ENCODE results near the gene TFAM.

Gene TFAM

DNA sequence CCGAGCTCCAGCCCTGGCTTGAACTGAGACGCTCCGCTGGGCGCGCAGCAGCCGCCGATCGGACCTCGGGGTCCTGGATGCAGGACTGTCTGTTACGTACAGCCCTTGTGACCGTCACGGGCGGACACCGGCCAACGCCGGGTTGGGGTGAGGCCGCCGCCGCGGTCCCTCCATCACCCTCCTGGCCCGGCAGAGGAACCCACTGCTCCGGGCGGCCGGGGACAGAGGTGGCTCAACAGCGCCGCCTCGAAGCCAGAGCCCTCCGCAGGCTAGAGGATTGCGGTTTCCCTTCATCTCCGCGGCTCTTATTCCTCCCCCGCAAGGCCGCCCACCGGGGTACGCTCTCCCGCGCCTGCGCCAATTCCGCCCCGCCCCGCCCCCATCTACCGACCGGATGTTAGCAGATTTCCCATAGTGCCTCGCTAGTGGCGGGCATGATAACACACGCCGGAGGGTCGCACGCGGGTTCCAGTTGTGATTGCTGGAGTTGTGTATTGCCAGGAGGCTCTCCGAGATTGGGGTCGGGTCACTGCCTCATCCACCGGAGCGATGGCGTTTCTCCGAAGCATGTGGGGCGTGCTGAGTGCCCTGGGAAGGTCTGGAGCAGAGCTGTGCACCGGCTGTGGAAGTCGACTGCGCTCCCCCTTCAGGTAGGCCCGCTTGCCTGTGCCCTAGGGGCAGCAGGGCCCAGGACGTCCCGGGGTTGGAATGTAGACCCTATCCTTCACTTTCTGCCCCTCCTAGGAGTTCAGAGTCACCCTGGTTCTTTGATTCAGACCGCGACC, at the start of gene TFAM:
Gene TFAM (plus strand): TSS at position 412 of the 785 bp plus-strand sequence. CDS start 138 bp downstream, at position 550.
- DNase-seq, result peak; percentile 98

DNA sequence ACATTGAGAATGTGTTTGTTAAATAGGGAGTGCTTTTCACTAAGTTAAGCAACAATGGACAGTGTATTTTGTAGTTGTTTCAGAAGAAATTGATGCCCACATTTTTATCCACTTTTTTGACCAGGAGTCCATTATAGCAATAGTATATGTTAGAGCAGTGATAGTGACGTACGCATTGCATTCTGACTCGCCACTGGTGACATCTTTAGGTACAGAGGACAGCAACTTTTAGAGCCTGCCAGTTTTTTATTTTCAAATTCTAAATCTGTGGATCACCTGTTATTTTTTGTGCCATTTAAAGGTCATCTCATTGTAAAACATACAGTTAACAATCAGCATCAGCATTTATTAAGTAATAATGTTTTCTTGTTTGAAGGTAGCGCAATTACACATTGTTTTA, 49.0 kb upstream of the TFAM start:
- no peak for DNase-seq

DNA sequence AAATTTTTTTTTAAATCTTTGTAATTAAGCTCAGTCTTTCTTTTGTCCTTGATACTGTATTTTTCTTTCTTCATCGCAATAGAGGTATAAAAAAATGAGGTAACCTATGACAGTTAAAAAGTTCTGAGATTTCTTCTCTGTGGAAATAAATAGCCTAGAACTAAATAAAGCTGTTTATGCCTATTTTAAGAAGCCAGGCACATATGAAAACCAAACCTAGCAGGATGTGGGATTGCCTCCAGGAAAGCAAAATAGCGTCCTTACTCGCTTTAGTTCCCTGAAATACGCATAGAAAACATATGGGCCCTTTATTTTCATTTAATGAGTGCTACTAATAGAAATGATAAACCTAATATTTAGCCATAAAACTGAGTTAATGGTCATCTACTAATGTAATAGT, 43.8 kb upstream of the TFAM start:
- DNase-seq, result no peak

DNA sequence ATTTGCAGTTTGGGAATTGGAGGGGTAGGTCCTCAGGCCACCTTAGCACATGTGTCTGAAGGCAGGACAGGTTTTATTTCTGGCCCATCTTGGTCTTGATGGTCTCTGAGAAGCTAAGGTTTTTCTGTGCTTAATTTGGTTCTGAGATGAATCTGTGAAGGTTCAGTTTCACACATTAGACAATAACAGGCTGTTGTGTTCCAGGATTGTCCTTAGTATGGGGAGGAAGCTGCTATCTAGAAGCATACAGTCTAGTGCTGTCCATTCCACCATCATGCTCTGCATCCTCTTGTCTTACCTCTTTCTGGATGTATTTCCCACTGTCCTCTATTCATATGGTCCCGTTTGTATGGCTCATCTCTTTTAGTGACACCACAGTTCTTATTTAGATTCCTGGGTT, 43.3 kb upstream of the TFAM start:
- DNase-seq, result no peak

DNA sequence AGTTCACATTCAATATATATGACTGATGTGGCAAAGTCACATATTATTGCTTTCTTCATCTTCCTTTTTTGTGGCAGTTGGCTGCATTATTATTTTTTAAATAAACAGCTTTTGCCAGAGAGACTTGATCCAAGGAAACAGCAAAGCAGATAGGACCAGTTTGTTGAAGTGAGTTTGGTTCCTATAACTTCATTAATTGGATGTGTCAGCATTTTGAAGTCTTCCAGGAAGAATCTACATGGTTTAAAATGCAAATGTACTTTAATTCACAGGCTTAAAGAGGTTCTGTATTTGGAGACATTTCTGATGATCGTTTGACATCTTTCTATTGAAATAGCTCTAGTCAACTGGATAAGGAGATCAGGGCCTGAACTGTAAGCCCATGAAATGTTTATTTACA, 37.2 kb upstream of the TFAM start:
- DNase-seq, result no peak

DNA sequence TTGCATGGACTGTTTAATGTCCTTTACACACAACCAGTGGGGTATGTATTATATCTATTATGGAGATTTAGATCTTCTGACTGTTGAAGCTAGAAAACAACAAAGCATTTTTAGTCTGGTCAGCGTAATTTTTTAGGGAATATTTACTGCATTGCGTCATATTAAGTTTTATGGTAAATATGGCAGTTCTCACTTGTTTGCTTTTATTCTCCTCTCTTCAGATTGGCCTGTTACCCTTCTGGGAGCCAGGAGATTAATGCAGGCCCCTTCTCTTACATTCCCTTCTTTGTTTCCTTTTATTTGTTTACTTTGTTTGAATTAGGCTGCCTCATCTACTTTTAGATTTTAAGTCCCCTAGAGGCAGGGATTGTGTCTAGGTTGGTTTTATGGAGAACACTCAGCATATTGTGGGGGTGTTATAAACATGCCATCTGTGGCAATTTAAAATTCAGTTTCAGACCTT, 36.6 kb upstream of the TFAM start:
- DNase-seq, result no peak

DNA sequence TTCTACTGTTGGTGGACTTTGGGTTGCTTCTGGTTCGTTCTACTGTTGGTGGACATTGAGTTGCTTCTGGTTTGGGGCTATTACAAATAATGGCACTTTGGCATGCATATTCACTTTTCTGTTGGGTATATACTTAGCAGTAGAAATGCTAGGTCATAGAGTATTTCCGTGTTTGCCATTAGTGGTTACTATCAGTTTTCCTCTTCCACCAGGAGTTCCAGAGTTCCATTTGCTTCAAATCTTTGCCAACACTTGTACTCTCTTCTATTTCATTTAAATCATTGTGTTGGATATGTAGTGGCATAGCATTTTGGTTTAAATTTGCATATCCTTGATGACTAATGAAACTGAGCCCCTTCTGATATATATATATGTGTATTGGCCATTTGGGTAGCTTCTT, 35.2 kb upstream of the TFAM start:
- DNase-seq, result no peak

DNA sequence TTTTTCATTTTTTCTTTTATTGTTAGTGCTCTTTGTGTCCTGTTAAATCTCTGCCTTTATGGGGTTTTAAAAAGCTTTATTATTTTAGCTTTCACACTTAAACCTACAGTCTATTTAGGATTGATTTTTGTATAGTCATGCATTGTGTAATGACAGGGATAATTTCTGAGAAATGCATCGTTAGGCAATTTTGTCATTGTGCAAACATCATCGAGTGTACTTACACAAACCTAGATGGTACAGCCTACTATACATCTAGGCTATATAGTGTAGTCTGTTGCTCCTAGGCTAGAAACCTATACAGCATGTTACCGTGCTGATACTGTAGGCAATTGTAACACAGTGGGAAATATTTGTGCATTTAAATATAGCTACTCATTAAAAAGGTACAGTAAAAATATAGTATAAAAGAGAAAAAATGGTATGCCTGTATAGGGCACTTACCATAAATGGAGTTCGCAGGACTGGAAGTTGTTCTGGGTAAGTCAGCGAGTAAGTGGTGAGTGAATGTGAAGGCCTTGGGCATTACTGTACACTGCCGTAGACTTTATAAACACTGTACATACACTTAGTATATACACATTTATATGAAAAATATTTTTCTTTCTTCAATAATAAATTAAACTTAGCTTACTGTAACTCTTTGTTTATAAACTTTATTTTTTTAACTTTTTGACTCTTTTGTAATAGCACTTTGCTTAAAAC, 34.4 kb upstream of the TFAM start:
- DNase-seq, result no peak

DNA sequence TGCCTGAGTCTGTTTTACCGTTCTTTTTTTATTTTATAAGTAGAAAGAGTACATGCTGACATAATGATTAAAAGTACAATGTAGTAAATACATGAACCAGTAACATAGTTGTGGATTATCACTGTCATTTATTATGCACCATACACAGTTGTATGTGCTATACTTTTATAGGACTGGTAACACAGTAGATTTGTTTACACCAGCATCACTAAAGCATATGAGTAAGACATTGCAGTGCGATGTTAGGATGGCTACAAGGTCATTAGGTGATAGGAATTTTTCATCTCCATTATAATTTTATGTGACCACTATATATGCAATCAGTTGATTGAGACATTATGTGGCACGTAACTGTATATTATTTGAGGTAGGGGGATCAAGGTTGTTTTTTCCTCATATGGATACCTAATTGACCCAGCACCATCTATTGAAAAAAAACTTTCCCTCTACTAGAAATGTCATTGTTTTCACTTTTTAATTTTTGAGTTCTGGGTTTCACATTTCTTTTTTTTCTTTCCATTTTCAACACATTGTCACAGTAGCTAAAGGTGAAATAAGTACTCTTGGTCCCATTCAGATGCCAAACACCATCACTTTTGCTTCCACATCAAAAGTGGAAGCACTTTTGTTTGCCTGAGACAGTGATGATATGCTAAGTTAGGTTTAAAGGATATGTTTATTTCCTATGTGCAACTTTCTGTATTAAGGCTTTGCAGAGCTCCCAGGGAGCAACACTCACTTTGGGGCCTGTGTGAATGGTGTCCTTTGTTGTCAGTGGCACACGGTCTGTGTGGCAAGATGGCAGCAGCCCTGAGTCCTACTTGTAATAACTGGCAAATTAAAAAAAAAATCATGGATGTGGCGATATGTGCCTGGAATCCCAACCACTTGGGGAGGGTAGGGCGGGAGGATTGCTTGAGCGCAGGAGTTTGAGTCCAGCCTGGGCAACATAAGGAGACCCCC, 33.3 kb upstream of the TFAM start:
- no peak for DNase-seq

DNA sequence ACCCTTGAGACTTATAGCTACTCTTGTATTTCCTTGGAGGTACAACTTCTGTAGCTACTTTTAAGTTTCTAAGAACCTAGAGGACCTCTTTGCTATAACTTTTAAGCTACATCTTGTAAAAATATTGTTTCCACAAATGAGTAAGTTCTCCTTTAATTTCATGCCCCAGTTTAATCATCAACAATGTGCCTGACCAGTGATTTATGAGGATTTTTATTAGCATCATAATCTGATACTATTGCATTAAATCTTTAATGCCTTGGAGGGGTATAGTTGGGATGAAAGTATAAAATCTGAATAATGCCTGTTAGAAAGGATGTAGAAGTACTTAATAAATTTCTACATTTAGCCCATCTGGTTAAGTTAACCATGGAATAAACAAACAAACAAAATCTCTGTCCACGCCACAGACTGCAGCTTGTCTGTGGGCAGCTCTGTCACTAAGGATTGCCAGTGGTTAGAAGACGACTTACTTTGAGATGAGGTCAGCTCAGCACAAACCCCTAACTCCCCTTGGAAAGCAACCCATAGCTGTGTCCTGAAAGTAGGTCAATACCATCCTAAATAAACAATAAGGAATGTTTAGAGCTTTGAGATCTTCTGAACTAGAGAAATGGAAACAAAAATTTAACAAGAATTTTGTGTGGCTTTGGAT, 32.1 kb upstream of the TFAM start:
- no peak for DNase-seq

DNA sequence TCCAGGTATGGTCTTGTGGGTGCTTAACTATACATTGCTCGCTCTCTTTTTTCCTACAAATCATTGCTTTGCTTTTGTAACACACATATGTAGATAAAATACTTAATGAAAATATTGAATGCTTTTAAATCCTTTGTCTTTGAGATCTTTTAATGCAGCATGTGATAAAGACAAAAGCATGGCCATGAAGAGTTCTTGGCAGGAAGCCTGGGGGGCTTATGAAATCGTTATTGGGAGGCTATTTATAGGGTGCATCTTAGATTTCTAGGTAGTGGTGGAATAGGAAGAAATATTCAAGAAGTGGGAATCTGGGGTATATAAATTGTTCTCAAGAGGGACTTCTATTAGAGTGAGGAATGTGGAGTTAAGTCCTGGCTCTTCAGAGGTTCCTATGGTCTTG, 28.5 kb upstream of the TFAM start:
- no peak for DNase-seq

DNA sequence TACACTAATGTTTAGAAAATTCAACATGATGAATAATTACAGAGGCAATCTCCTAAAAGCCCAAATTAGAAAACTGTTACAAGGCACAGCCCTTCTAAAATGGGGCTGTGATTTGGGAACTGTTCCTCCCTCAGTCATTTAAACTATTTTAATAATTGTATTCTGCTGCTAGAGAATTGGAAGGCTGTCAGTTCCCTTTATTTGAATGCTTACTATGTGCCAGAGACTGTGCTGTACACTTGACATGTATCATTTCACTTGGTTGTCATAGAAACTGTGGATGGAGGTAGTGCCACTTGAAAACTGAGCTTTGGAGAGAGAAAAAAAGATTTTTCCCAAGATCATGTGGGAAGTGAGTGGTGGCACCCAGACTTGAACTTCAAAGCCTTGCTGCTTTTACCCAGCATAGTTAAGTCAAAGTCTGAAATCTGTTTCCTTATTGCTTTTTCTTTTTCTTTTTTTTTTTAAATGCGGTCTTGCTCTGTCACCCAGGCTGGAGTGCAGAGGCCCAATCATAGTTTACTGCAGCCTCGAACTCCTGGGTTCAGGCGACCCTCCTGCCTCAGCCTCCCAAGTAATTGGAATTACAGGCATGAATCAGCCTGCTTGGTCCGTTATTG, 26.8 kb upstream of the TFAM start:
- DNase-seq, result no peak

DNA sequence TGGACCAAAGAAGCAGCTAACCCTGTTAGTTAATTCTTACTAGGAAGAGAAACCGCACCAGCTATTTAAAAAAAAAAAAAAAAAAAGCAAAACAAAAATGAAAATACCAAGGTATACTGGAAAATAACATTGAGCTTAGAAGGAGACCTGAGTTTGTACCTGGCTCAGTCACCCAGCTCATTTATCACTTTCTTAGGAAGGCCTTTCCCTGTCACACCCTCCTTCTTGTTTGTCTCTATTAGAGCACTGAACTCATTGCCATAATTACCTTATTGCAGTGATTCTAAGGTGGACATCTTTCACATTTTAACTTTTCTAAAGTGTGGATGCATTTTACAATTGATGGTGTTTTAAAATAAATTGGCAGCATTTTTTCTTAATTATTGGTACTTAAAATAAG, 26.3 kb upstream of the TFAM start:
- DNase-seq, result no peak

DNA sequence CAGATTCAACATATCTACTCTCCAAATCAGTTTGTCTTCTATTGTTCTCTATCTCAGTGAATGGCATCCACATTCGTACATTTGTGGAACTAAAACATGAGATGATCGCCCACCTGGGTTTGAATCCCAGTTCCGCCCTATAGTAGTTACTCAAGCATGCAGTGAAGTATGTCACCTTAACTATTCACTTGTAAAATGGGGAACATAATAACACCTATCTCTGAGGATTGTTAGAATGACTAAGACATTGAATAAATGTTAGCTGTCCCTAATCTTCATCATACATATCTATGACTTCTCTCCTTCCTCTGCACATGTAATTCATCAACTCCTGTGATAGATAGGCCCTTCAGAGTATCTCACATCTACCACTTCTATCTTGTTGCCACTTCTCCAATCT, 25.7 kb upstream of the TFAM start:
- no peak for DNase-seq

DNA sequence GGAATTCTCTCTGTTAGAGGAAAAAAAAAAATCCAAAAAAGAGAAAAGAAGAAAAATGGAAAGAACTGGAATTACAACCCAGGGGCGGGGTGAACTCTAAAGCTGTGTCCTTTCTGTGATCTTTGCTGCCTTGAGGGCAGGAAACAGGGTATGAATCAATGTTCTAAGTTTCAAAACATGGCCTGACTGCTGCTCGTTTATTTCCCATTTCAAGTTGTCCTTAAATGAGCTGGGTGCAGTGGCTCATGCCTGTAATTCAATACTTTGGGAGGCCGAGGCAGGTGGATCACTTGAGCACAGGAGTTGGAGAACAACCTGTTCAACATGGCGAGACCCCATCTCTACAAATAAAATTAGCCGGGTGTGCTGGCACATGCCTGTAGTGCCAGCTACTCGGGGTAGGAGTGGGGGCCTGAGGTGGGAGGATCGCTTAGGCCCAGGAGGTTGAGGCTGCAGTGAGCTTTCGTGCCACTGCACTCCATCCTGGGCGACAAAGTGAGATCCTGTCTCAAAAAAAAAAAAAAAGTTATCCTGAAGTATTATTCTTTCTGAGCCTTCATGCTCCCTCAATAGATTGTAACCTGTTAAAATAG, 24.7 kb upstream of the TFAM start:
- DNase-seq, result no peak

DNA sequence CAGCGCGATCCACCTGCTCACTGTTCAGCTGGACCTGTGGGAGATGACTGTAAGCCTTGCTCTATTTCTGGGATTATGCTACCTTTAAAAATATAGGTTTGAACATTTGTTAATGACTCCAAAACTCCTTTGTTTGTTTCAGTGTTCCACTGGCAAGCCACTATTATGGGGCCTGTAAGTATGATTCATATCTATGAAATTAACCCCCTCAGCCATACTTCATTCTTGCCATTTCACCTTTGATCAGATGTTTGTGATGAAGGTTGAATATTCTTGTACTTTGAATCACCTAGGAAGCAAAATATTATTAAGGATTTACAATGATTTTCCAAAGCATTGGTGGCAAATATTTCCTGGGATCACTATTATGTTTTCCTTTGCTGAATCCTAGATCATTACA, 23.9 kb upstream of the TFAM start:
- no peak for DNase-seq

DNA sequence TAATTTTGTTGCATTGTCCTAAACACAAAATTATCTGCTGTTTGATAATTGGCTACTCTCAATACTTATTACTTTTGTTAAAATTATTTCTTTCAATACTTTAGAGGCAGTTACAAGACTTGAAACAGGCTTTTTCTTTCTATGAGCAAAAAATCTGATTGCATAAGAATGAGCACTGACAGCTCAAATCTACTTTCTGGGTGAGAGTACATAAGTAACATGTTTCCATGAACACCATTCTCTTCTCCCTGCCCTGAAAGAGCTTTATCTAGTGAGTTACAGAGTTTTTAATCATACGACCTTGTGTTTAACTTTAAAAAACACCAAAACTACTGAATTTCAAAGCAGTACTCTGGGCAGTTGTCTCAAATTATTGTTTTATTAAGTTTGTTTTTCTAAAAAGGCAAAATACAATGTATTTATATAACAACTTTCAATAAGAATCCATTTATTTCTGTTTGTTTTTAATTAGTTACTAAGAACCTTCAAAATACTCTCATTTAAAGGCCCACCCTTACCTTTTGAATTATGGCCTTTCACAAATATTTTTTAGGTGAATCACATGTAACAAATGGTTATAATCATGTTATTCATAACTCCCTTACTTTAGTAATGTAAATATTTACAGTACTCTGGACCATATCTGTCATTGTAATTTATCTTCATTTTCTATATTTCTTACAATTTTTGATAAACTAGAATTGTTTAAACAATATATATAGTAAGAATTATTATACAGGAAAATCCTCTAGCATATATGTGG, 23.0 kb upstream of the TFAM start:
- DNase-seq, result no peak

DNA sequence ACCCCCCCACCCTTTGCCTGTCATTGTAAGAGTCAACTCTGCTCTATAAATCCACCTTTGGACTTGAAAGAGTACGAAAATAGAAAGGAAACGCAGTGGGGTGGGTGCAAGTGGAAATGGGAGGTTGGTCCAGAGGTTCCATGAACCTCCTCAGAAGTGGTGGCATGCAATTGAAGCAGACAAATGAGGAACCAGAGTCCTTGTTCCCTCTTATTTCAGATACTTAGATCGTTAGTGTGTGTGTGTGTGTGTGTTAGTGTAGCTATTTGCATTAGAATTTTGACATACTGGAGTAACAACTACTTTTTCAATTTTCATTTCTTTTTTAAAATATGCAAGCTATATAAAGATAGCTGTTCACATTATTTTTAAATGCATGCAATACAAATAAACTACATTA, 18.1 kb upstream of the TFAM start:
- DNase-seq, result no peak

DNA sequence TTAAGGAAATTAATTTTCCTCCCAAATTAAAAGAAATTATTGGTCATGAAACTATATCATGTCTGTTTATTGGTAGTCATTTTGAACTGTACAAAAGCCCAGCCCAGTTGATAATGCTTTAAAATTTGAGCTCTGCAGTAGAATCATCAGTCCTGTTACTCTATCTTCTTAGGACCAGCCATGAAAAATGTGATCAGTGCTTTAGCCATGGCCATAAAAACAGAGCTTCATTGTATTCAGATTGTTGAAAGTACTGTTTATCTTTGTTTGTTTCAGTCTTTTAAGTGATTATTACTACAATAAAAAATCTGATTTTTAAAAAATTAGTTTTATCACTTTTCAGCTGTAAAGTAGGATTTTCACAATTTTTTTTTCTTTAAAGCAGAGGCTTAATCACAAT, 13.7 kb upstream of the TFAM start:
- DNase-seq, result no peak

DNA sequence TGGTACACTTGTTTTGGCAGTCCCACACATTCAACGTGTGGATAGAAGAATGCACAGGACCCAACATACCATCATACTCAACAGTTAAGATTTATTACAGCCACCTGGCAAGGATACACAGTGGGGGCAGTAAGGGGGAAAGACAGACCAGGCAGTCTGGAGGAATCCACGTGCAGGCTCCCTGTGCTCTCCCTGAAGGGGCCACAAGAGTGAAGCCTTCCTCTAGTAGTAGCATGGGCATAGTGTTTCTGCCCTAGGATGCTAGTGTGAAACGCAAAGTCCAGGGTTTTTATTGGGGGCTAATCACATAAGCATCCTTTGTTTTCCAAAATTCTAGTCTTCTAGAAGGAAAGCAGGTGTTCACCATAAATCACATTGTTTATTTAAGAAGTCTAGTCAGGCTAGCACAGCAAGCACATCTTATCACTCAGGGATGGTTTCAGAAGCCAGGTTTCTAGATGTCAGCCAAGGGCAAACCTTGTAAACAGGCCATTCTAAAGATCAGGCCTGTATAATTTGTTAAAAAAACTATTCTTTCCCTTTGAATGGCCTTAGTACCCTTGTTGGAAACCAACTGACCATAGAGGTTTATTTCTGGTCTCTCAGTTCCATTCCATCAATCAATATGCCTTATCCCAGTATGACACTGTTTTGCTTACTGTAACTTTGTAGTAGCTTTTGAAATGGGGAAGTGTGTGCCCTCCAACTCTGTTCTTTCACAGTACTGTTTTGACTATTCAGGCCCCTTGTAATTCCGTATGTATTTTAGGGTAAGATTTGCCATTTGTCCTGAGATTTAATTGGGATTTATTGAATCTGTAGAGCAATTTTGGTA, 12.4 kb upstream of the TFAM start:
- no peak for DNase-seq
